HepG2 (cell line): ENCODE measurements around the gene UCKL1. TPM values are rescaled to one million over a fixed set of nuclear protein-coding genes. Genes with fewer than 3 reads are reported as not detected.

ENCODE experiments used
- AHR ChIP-seq: IDR thresholded peaks from 2 replicates; pipeline ENCODE4 v1.6.1; 2018; ENCODE audit warnings: missing genetic modification reagents, missing compliant biosample characterization
- CREB1 ChIP-seq, 2 experiments: fragments of 450-650 bp in 1 of 2; IDR thresholded peaks; 2 replicates each; pipeline ENCODE4 v1.6.1; 2016 to 2017; ENCODE audit warnings: control low read depth in 1 of 2, mild to moderate bottlenecking in 1 of 2, missing compliant biosample characterization in 1 of 2, missing genetic modification characterization in 1 of 2
- E2F5 ChIP-seq: sonication (generic); formaldehyde crosslinking; conservative IDR thresholded peaks from 2 replicates; pipeline ENCODE4 v1.4.0; 2020; ENCODE audit warnings: missing genetic modification reagents
- ETV6 ChIP-seq: sonication (generic); formaldehyde crosslinking; conservative IDR thresholded peaks from 2 replicates; pipeline ENCODE4 v1.4.0; 2020; ENCODE audit warnings: missing genetic modification reagents
- FOSL2 ChIP-seq: sonication (generic); formaldehyde crosslinking; IDR thresholded peaks from 2 replicates; pipeline ENCODE4 v1.4.0; 2020; ENCODE audit warnings: missing genetic modification reagents
- HBP1 ChIP-seq: IDR thresholded peaks from 2 replicates; pipeline ENCODE4 v1.6.1; 2016; ENCODE audit warnings: low read depth, control low read depth
- KDM5A ChIP-seq: fragments of 200-600 bp; sonication (generic); IDR thresholded peaks from 2 replicates; pipeline ENCODE4 v1.7.0; 2018; ENCODE audit warnings: antibody characterized with exemption, mild to moderate bottlenecking, low read length, borderline replicate concordance
- KDM6A ChIP-seq: IDR thresholded peaks from 2 replicates; pipeline ENCODE4 v1.6.1; 2016; ENCODE audit warnings: low read depth
- NKX3-1 ChIP-seq: sonication (generic); formaldehyde crosslinking; IDR thresholded peaks from 2 replicates; pipeline ENCODE4 v1.5.0; 2020; ENCODE audit warnings: missing genetic modification reagents
- NPAS2 ChIP-seq: sonication (generic); formaldehyde crosslinking; IDR thresholded peaks from 2 replicates; pipeline ENCODE4 v1.8.0; 2022; ENCODE audit warnings: mild to moderate bottlenecking, missing genetic modification reagents, borderline replicate concordance
- RFXANK ChIP-seq: IDR thresholded peaks from 2 replicates; pipeline ENCODE4 v1.6.1; 2016
- SMARCC2 ChIP-seq: fragments of 450-650 bp; IDR thresholded peaks from 2 replicates; pipeline ENCODE4 v1.6.1; 2017; ENCODE audit warnings: antibody characterized with exemption, mild to moderate bottlenecking
- TAF1 ChIP-seq: sonication (generic); formaldehyde crosslinking; IDR thresholded peaks from 2 replicates; pipeline ENCODE4 v1.4.0; 2020; ENCODE audit warnings: missing genetic modification reagents
- ZBTB33 ChIP-seq: sonication (generic); formaldehyde crosslinking; IDR thresholded peaks from 2 replicates; pipeline ENCODE4 v1.4.0; 2020; ENCODE audit warnings: missing genetic modification reagents
- ZFP37 ChIP-seq: sonication (generic); formaldehyde crosslinking; IDR thresholded peaks from 2 replicates; pipeline ENCODE4 v1.4.0; 2020; ENCODE audit warnings: missing genetic modification reagents, borderline replicate concordance
- ZNF317 ChIP-seq: sonication (generic); formaldehyde crosslinking; IDR thresholded peaks from 2 replicates; pipeline ENCODE4 v1.5.0; 2020; ENCODE audit warnings: mild to moderate bottlenecking, missing genetic modification reagents
- ZNF44 ChIP-seq: sonication (generic); formaldehyde crosslinking; IDR thresholded peaks from 2 replicates; pipeline ENCODE4 v1.5.1; 2020; ENCODE audit warnings: mild to moderate bottlenecking, missing genetic modification reagents
- ZNF546 ChIP-seq: sonication (generic); formaldehyde crosslinking; conservative IDR thresholded peaks from 2 replicates; pipeline ENCODE4 v1.8.1; 2023; ENCODE audit warnings: mild to moderate bottlenecking, missing genetic modification reagents
- ZNF646 ChIP-seq: sonication (generic); formaldehyde crosslinking; IDR thresholded peaks from 2 replicates; pipeline ENCODE4 v1.9.0; 2021; ENCODE audit warnings: mild to moderate bottlenecking, missing genetic modification reagents
- polyA plus RNA-seq, 8 experiments: library from polyadenylated mRNA; depleted of rRNA in 3 of 8; stranded (reverse) in 7 of 8; unstranded in 1 of 8; fragments of >200 nt; fragmentation: Illumina TruSeq in 4 of 8; extraction: Trizol in 4 of 8; gene quantifications; 2 replicates each; pipeline versions ENCODE4 v1.2.1 to v1.2.3, GENCODE V29; 2011 to 2016; ENCODE audit warnings: low read depth in 4 of 8, missing spikeins in 1 of 8, mixed read lengths in 1 of 8; ENCODE audit not compliant: insufficient read depth in 1 of 8
- total RNA-seq, 5 experiments: library from RNA; depleted of rRNA; stranded (reverse); fragments of >200 nt; fragmentation: Illumina TruSeq; extraction: Trizol; gene quantifications; 2 replicates each; pipeline ENCODE4 v1.2.3, GENCODE V29; 2016; ENCODE audit warnings: low read depth in 1 of 5

UCKL1 gene
- total and polyA plus RNA-seq, 2 of the 13 experiments (the other 11 are each of a cell fraction or from before 2014, with no cell fraction given) = 50.2 to 126 TPM

GRCh38 chr20:63968928-63969760 is 12.9 kb upstream of the UCKL1 start (continued):
- no peak for TF ChIP-seq ZFP37 (CRISPR knock-in tag)
- peak; percentile 46; the same call in 1 of the 2 replicates for TF ChIP-seq ZNF44 (CRISPR knock-in tag)
- peak; percentile 80 for TF ChIP-seq ZNF317 (CRISPR knock-in tag)
- no peak; the same call in 1 of the 2 replicates for TF ChIP-seq NKX3-1 (CRISPR knock-in tag)
- no peak for TF ChIP-seq SMARCC2
- peak; percentile 41; the same call in 1 of the 2 replicates for TF ChIP-seq TAF1
- no peak for TF ChIP-seq RFXANK (CRISPR knock-in tag)
- TF ChIP-seq KDM5A = no peak
- no peak for TF ChIP-seq ZBTB33 (CRISPR knock-in tag)
- TF ChIP-seq KDM6A (CRISPR knock-in tag) = peak; percentile 70; the same call in 1 of the 2 replicates
- TF ChIP-seq ZNF546 = no peak; the same call in 1 of the 2 replicates
- no peak for TF ChIP-seq AHR (CRISPR knock-in tag)
- no peak; the same call in 1 of the 2 replicates for TF ChIP-seq HBP1 (CRISPR knock-in tag)
- TF ChIP-seq NPAS2 (CRISPR knock-in tag) = no peak
- TF ChIP-seq ZNF646 (CRISPR knock-in tag) = no peak
- no peak; the same call in 1 of the 2 replicates for TF ChIP-seq E2F5 (CRISPR knock-in tag)
- 0 out of 2 replicates have a peak, but pooled peaks have one; percentile 45 for TF ChIP-seq ETV6 (CRISPR knock-in tag)
- TF ChIP-seq CREB1 (IDR thresholded peaks at IDR 0.05) = 0 out of 2 replicates have a peak, but pooled peaks have one; percentile 33
- no peak for TF ChIP-seq CREB1 (CRISPR knock-in tag; IDR thresholded peaks at IDR 0.05)
- peak; percentile 99 for TF ChIP-seq FOSL2 (CRISPR knock-in tag)
